SK-N-SH (cell line): ENCODE measurements around the gene PRKCH. TPM values are rescaled to one million over a fixed set of nuclear protein-coding genes. Genes with fewer than 3 reads are reported as not detected.
"Not testable (repeated sequence)": the region's sequence is repeated elsewhere in the genome, so short reads cannot be mapped to it uniquely, and the experiment has no call there.

Experiments
- CTCF ChIA-PET: fragments of 300-600, 350-600 bp; formaldehyde crosslinking; extraction: SDS; loops from one replicate; lab custom pipeline; 2021; lab: Yijun Ruan, JAX
- POLR2A ChIA-PET: fragments of 350-600 bp; sonication (Branson Sonifier 250); formaldehyde crosslinking; extraction: SDS; loops from one replicate; lab custom pipeline; 2020; ENCODE audit warnings: antibody characterized with exemption, inconsistent platforms; lab: Yijun Ruan, JAX
- DNase-seq: peaks from one replicate; pipeline ENCODE4 v3.0.0; 2012
- H2AFZ ChIP-seq: fragments of 200-600 bp; sonication (generic); 2 replicates; pipeline ENCODE4 v1.8.1; 2016; ENCODE audit warnings: antibody characterized with exemption, mild to moderate bottlenecking, low read depth
- H3F3A ChIP-seq: fragments of 200-600 bp; sonication (generic); replicated peaks from 2 replicates; pipeline ENCODE3; 2016; ENCODE audit warnings: antibody characterized with exemption, mild to moderate bottlenecking; ENCODE audit not compliant: insufficient read depth
- H3K27ac ChIP-seq, 2 experiments: fragments of 200-500 bp in 1 of 2; fragments of 200-600 bp in 1 of 2; sonication (Bioruptor generic) in 1 of 2; sonication (generic), shearing (Covaris generic) in 1 of 2; 2 replicates each; pipeline versions ENCODE4 v1.5.1 to v1.6.1; 2014 to 2016; ENCODE audit warnings: low read depth in 2 of 2, inconsistent platforms in 1 of 2, low read length in 1 of 2, mild to moderate bottlenecking in 1 of 2, mixed read lengths in 1 of 2
- H3K27me3 ChIP-seq: fragments of 200-600 bp; sonication (generic), shearing (Covaris generic); 2 replicates; pipeline ENCODE4 v1.6.1; 2016; ENCODE audit warnings: mixed run types; ENCODE audit not compliant: insufficient read depth
- H3K36me3 ChIP-seq, 2 experiments: fragments of 200-500 bp in 1 of 2; fragments of 200-600 bp in 1 of 2; sonication (Bioruptor generic) in 1 of 2; sonication (generic) in 1 of 2; replicated peaks in 1 of 2; 2 replicates each; pipeline versions ENCODE3 to v1.5.1; 2014 to 2016; ENCODE audit warnings: low read length in 1 of 2, mild to moderate bottlenecking in 1 of 2; ENCODE audit not compliant: insufficient read depth in 2 of 2, control insufficient read depth in 1 of 2
- H3K4me1 ChIP-seq, 2 experiments: fragments of 200-500 bp in 1 of 2; fragments of 200-600 bp in 1 of 2; sonication (Bioruptor generic) in 1 of 2; sonication (generic), shearing (Covaris generic) in 1 of 2; 2 replicates each; pipeline versions ENCODE4 v1.5.1 to v1.6.1; 2014 to 2016; ENCODE audit warnings: low read depth in 1 of 2, low read length in 1 of 2, mixed run types in 1 of 2; ENCODE audit not compliant: insufficient read depth in 2 of 2, control insufficient read depth in 1 of 2
- H3K4me2 ChIP-seq: fragments of 200-600 bp; sonication (generic), shearing (Covaris generic); 2 replicates; pipeline ENCODE4 v1.6.1; 2017; ENCODE audit warnings: mixed run types
- H3K4me3 ChIP-seq, 2 experiments: fragments of 200-500 bp in 1 of 2; fragments of 200-600 bp in 1 of 2; sonication (Bioruptor generic) in 1 of 2; sonication (generic), shearing (Covaris generic) in 1 of 2; 2 replicates each; pipeline versions ENCODE4 v1.5.1 to v1.8.1; 2014 to 2016; ENCODE audit warnings: low read depth in 2 of 2, inconsistent platforms in 1 of 2, low read length in 1 of 2, mild to moderate bottlenecking in 1 of 2, mixed read lengths in 1 of 2, moderate library complexity in 1 of 2
- H3K79me2 ChIP-seq: fragments of 200-600 bp; sonication (generic); 2 replicates; pipeline ENCODE4 v1.8.1; 2017; ENCODE audit warnings: mild to moderate bottlenecking; ENCODE audit not compliant: insufficient read depth
- H3K9ac ChIP-seq: fragments of 200-600 bp; sonication (generic); 2 replicates; pipeline ENCODE4 v1.6.1; 2017; ENCODE audit warnings: mixed run types
- H3K9me2 ChIP-seq: fragments of 200-600 bp; sonication (generic); 2 replicates; pipeline ENCODE4 v1.6.1; 2017; ENCODE audit warnings: mixed run types
- H3K9me3 ChIP-seq: fragments of 200-600 bp; sonication (generic); 2 replicates; pipeline ENCODE4 v1.6.1; 2017; ENCODE audit warnings: mixed run types, mild to moderate bottlenecking, moderate library complexity
- H4K20me1 ChIP-seq: fragments of 200-600 bp; sonication (generic); 2 replicates; pipeline ENCODE4 v1.6.1; 2017; ENCODE audit warnings: mild to moderate bottlenecking, mixed run types; ENCODE audit not compliant: insufficient read depth
- ELF1 ChIP-seq: IDR thresholded peaks from 2 replicates; pipeline ENCODE4 v1.4.0; 2012
- EZH2phosphoT487 ChIP-seq: fragments of 200-600 bp; sonication (generic); IDR thresholded peaks from 2 replicates; pipeline ENCODE4 v1.6.1; 2017; ENCODE audit warnings: low read depth, mixed run types, mild to moderate bottlenecking, antibody characterized with exemption, moderate library complexity, borderline replicate concordance
- FOSL2 ChIP-seq: IDR thresholded peaks from 2 replicates; pipeline ENCODE4 v1.4.0; 2012; ENCODE audit warnings: low read depth, mild to moderate bottlenecking, moderate library complexity, borderline replicate concordance
- FOXM1 ChIP-seq: IDR thresholded peaks from 2 replicates; pipeline ENCODE4 v1.4.0; 2012; ENCODE audit warnings: low read depth, mild to moderate bottlenecking
- TEAD4 ChIP-seq: IDR thresholded peaks from 2 replicates; pipeline ENCODE4 v1.4.0; 2012; ENCODE audit warnings: mild to moderate bottlenecking, borderline replicate concordance; ENCODE audit not compliant: insufficient read depth
- YY1 ChIP-seq: IDR thresholded peaks from 2 replicates; pipeline ENCODE4 v1.4.0; 2012; ENCODE audit warnings: low read depth, mild to moderate bottlenecking
- WGBS: methylation state at CpG from one replicate; pipeline ENCODE4 v1.1.6; 2017; ENCODE audit warnings: low lambda C conversion rate; 5-methylcytosine and 5-hydroxymethylcytosine counted together
- polyA plus RNA-seq, 3 experiments: library from polyadenylated mRNA; depleted of rRNA; stranded (reverse); fragments of >200 nt; gene quantifications; 2 replicates each; pipeline ENCODE4 v1.2.3, GENCODE V29; 2012
- TF ChIP-seq, protein P1 (sequence below): fragments of 150-350 bp; IDR thresholded peaks from 2 replicates; pipeline ENCODE4 v1.6.1; 2016; ENCODE audit warnings: mild to moderate bottlenecking, low read depth, low read length

Gene PRKCH
- polyA plus RNA-seq, 1 of the 3 experiments (the other 2 are of a cell fraction) = 4.2 TPM

DNA sequence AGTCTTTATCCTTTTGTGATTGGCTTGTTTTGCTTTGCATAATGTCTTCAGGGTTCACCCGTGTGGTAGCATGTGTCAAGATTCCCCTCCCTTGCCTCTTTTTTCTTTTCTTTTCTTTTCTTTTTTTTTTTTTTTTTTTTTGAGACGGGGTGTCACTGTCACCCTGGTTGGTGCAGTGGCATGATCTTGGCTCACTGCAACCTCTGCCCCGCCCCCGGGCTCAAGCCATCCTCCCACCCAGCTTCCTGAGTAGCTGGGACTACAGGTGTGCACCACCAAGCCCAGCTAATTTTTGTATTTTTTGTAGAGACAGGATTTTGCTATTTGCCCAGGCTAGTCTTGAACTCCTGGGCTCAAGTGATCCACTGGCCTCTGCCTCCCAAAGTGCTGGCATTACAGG, 94.6 kb downstream of the PRKCH start:
- H3K36me3 ChIP-seq, H3K9me3 ChIP-seq, CTCF ChIA-PET, H3K9me2 ChIP-seq, H3K4me3 ChIP-seq, H3K27ac ChIP-seq, H3F3A ChIP-seq, H3K4me2 ChIP-seq, DNase-seq, H3K9ac ChIP-seq, POLR2A ChIA-PET, H3K79me2 ChIP-seq, H3K27me3 ChIP-seq, H3K4me1 ChIP-seq, H2AFZ ChIP-seq, H4K20me1 ChIP-seq: not testable (repeated sequence)
- WGBS = 50% methylated on average over 4 of the region's 4 CpGs

DNA sequence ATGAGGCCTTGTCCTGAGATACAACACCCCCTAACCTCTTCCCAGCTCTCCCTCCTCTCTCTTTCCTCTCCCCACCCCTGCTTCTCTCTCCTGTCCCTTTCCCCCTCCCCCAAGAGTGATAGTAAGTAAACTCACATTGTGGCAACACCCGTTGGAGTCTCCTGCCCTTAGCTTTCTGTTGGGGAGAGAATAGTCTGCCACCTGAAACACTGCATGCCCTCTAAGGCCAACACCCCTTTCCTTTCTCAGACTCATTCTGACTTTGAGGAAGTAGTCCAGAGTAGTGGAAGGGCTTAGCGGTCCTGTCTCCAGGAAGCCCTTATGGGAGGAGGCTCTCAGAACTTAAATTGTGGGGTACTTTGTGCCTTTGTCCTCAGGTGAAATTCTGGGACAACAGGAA, 95.2 kb downstream of the PRKCH start:
- no peaks in the 10 kb centered on the region for H3K9me3 ChIP-seq
- TF ChIP-seq YY1 (no peak), EZH2phosphoT487 (no peak)
- TF ChIP-seq, protein P1, sequence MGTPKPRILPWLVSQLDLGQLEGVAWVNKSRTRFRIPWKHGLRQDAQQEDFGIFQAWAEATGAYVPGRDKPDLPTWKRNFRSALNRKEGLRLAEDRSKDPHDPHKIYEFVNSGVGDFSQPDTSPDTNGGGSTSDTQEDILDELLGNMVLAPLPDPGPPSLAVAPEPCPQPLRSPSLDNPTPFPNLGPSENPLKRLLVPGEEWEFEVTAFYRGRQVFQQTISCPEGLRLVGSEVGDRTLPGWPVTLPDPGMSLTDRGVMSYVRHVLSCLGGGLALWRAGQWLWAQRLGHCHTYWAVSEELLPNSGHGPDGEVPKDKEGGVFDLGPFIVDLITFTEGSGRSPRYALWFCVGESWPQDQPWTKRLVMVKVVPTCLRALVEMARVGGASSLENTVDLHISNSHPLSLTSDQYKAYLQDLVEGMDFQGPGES = no peak
- TF ChIP-seq, all 33 proteins: peak for 0
- Histone ChIP-seq H3K36me3 (no peaks in the 10 kb centered on the region), H3K27ac (no peak overlapping the region), H3F3A (no peaks in the 10 kb centered on the region), H3K27me3 (no peaks in the 10 kb centered on the region), H3K79me2 (no peaks in the 10 kb centered on the region), H2AFZ (no peak overlapping the region), H4K20me1 (no peaks in the 10 kb centered on the region), H3K9me2 (no peaks in the 10 kb centered on the region), H3K9ac (no peak overlapping the region), H3K4me1 (no peaks in the 10 kb centered on the region), H3K4me3 (no peak overlapping the region), H3K4me2 (no peak overlapping the region)
- WGBS = 79% methylated on average over 2 of the region's 2 CpGs
- no peak for DNase-seq
- ChIA-PET CTCF (no interaction called here), POLR2A (no interaction called here)

DNA sequence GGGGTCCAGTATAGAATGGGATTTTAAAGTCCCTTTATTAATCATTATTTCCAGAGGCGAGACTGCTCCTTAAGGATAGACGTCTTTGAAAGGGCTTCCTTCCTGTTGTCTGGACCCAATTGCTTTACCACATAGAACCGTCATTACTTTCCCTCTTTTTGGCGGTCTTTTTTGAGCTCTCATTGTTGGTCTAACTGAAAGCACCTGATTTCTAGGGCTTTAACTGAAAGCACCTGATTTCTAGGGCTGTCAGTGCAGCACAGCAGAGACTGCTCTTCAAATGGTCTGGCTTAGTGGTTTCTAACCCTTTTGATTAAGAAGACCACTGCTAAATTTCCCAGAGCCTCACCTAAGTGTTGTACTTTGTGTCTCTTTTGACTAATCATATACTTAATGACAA, 95.8 kb downstream of the PRKCH start:
- Histone ChIP-seq H4K20me1 (no peaks in the 10 kb centered on the region), H3K4me3 (no peak overlapping the region), H3K79me2 (no peaks in the 10 kb centered on the region), H3K9me2 (no peaks in the 10 kb centered on the region), H3K4me2 (no peak overlapping the region), H3K27me3 (no peaks in the 10 kb centered on the region), H3K9me3 (no peaks in the 10 kb centered on the region), H3K27ac (no peak overlapping the region), H2AFZ (no peak overlapping the region), H3K4me1 (no peaks in the 10 kb centered on the region), H3K9ac (no peak overlapping the region), H3F3A (no peaks in the 10 kb centered on the region), H3K36me3 (no peaks in the 10 kb centered on the region)
- DNase-seq = no peak
- ChIA-PET CTCF (no interaction called here), POLR2A (interaction anchor here (0.6 kb wide), 1 partner anchor 39 kb away, joined by 3 read pairs; no protein-coding TSS in a partner anchor)
- WGBS = 63% methylated on average over 4 of the region's 4 CpGs
- no peak for TF ChIP-seq TEAD4
- TF ChIP-seq FOXM1 = no peak
- no peak for TF ChIP-seq ELF1
- no peak for TF ChIP-seq FOSL2
